ENCODE measurements around the gene PLEKHN1.

DNA sequence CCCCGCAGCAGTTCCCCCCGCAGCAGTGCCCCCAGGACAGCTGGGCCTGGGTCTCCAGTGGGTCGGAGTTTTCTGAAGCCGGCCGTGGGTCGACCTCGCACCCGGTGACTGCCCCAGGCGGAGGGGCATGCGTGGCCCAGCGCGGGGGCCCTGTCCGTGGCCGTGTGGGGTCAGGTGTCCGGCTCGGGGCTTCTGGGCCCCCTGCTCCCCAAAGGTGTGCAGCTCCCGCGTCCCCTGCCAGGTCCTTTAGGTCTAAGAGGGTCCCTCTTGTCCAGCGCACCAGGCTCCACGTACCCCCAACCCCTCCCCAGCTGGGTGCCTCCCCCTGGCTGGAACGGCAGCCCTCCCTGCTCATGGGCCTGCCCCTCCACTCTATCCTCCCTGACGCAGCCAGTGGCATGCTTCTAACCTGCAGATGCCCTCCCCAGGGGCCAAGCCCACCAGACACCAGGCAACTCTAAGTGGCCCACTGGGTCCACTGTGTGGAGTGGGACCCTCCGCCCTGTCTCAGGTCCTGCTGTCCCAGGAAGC is 39.6 kb downstream of the PLEKHN1 start:
- no peak for TF ChIP-seq POLR2AphosphoS5 (IDR thresholded peaks at IDR 0.05; ENCODE audit: borderline replicate concordance, low read depth, low read length)
- no peak for TF ChIP-seq EZH2 (IDR thresholded peaks at IDR 0.05)
- TF ChIP-seq FOXP2 (optimal IDR thresholded peaks at IDR 0.05; ENCODE audit: control extremely low read depth, extremely low read length, insufficient read depth) = no peak

Data from SK-N-MC (cell line).